HT1080 (cell line): ENCODE data around the gene CCDC50. TPM values are rescaled to one million over a fixed set of nuclear protein-coding genes. Genes with fewer than 3 reads are reported as not detected.
A peak's percentile ranks its signal among the peaks of the same experiment; 100 is the strongest.

Experiments
- DNase-seq: peaks from one replicate; pipeline ENCODE4 v3.0.0-alpha.2; 2015; ENCODE audit warnings: low read depth
- total RNA-seq: library from RNA; depleted of rRNA; stranded (reverse); fragments of >200 nt; shearing (Covaris generic); gene quantifications from 2 replicates; pipeline ENCODE4 v1.2.3, GENCODE V29; 2014

CCDC50 gene
- total RNA-seq, 1 experiment from 2014 or later: 131 TPM

- no peak for DNase-seq
Measured at GRCh38 chr3:191316876-191317603, 12.2 kb upstream of the CCDC50 start.

- DNase-seq: no peak
Measured at GRCh38 chr3:191320316-191320715, 8.9 kb upstream of the CCDC50 start.

- no peak for DNase-seq
Measured at GRCh38 chr3:191321019-191321767, 8.0 kb upstream of the CCDC50 start.

GRCh38 chr3:191324936-191325335 is 4.3 kb upstream of the CCDC50 start:
- DNase-seq: no peak

GRCh38 chr3:191327526-191327925 is 1.7 kb upstream of the CCDC50 start:
- DNase-seq: no peak

- no peak for DNase-seq
Measured at GRCh38 chr3:191328383-191328961, 722 bp upstream of the CCDC50 start.

- peak; percentile 68 for DNase-seq
Measured at GRCh38 chr3:191329654-191330529, 698 bp downstream of the CCDC50 start, which contains the start of gene UTS2B. Gene UTS2B (minus strand): TSS chr3:191330526. CDS start chr3:191282189, 48,337 bp downstream.

- DNase-seq: peak; percentile 66
Measured at GRCh38 chr3:191330530-191331048, 1.4 kb downstream of the CCDC50 start.

GRCh38 chr3:191331388-191331787 is 2.2 kb downstream of the CCDC50 start:
- peak; percentile 60 for DNase-seq

- no peak for DNase-seq
Measured at GRCh38 chr3:191333298-191333880, 4.2 kb downstream of the CCDC50 start.

- no peak for DNase-seq
Measured at GRCh38 chr3:191334346-191334893, 5.2 kb downstream of the CCDC50 start.

GRCh38 chr3:191336833-191337232 is 7.6 kb downstream of the CCDC50 start:
- no peak for DNase-seq

- DNase-seq: no peak
Measured at GRCh38 chr3:191338177-191338488, 8.9 kb downstream of the CCDC50 start.

- no peak for DNase-seq
Measured at GRCh38 chr3:191339316-191339917, 10.2 kb downstream of the CCDC50 start.

GRCh38 chr3:191340351-191340750 is 11.2 kb downstream of the CCDC50 start:
- no peak for DNase-seq

- DNase-seq: no peak
Measured at GRCh38 chr3:191340966-191341365, 11.8 kb downstream of the CCDC50 start.

GRCh38 chr3:191342006-191342405 is 12.8 kb downstream of the CCDC50 start:
- DNase-seq: no peak

- DNase-seq: no peak
Measured at GRCh38 chr3:191342411-191342810, 13.2 kb downstream of the CCDC50 start.

GRCh38 chr3:191343115-191343514 is 13.9 kb downstream of the CCDC50 start:
- DNase-seq: no peak

- DNase-seq: no peak
Measured at GRCh38 chr3:191343913-191344312, 14.7 kb downstream of the CCDC50 start.
